SU-DHL-6 (cell line): ENCODE data around the gene GH1.

ENCODE experiments used
- H2AFZ ChIP-seq: fragments of 200-600 bp; sonication (generic); 2 replicates; pipeline ENCODE4 v1.6.1; 2014; ENCODE audit warnings: low read depth, mild to moderate bottlenecking, moderate library complexity, mixed read lengths, antibody characterized with exemption, low read length; ENCODE audit not compliant: severe bottlenecking
- H3F3A ChIP-seq: fragments of 200-600 bp; shearing (Covaris generic); 2 replicates; pipeline ENCODE4 v1.6.0; 2016; ENCODE audit warnings: antibody characterized with exemption, mild to moderate bottlenecking; ENCODE audit not compliant: insufficient read depth
- H3K27ac ChIP-seq: fragments of 200-600 bp; sonication (generic); 2 replicates; pipeline ENCODE4 v1.5.1; 2016; ENCODE audit warnings: low read depth, mild to moderate bottlenecking, low read length, moderate library complexity, mixed read lengths
- H3K27me3 ChIP-seq: fragments of 200-600 bp; sonication (generic), shearing (Covaris generic); 2 replicates; pipeline ENCODE4 v1.6.0; 2014; ENCODE audit warnings: mild to moderate bottlenecking, low read length
- H3K36me3 ChIP-seq: fragments of 200-600 bp; sonication (generic); 2 replicates; pipeline ENCODE4 v1.6.1; 2014; ENCODE audit warnings: mild to moderate bottlenecking, low read length, mixed read lengths
- H3K4me2 ChIP-seq: fragments of 300-600, 200-600 bp; shearing (Covaris generic), sonication (generic); 2 replicates; pipeline ENCODE4 v1.6.0; 2014; ENCODE audit warnings: low read length, low read depth, mild to moderate bottlenecking; ENCODE audit not compliant: poor library complexity, severe bottlenecking
- H3K4me3 ChIP-seq: fragments of 200-600 bp; sonication (generic); 2 replicates; pipeline ENCODE4 v1.5.1; 2014; ENCODE audit warnings: antibody characterized with exemption, low read length, mild to moderate bottlenecking, mixed read lengths; ENCODE audit not compliant: insufficient read depth, poor library complexity, severe bottlenecking
- H3K79me2 ChIP-seq: fragments of 200-600 bp; sonication (generic); 2 replicates; pipeline ENCODE4 v1.6.1; 2014; ENCODE audit warnings: mild to moderate bottlenecking, low read length, moderate library complexity; ENCODE audit not compliant: insufficient read depth
- H3K9ac ChIP-seq: fragments of 200-600 bp; sonication (generic); 2 replicates; pipeline ENCODE4 v1.7.0; 2014; ENCODE audit warnings: mild to moderate bottlenecking, low read length
- H3K9me2 ChIP-seq: fragments of 200-600 bp; sonication (generic); replicated peaks from 2 replicates; pipeline ENCODE4 v1.6.1; 2014; ENCODE audit warnings: low read length; ENCODE audit not compliant: insufficient read depth
- H3K9me3 ChIP-seq: fragments of 200-600 bp; sonication (generic); 2 replicates; pipeline ENCODE4 v1.6.1; 2014; ENCODE audit warnings: low read length, mixed read lengths; ENCODE audit not compliant: insufficient read depth
- H4K20me1 ChIP-seq: fragments of 200-600 bp; sonication (generic); 2 replicates; pipeline ENCODE4 v1.6.1; 2014; ENCODE audit warnings: low read depth, mild to moderate bottlenecking, antibody characterized with exemption, low read length, moderate library complexity, mixed read lengths
- EZH2phosphoT487 ChIP-seq: fragments of 200-600 bp; sonication (generic), shearing (Covaris generic); conservative IDR thresholded peaks from 2 replicates; pipeline ENCODE4 v1.6.1; 2018; ENCODE audit warnings: mild to moderate bottlenecking, antibody characterized with exemption, low read length, moderate library complexity, mixed read lengths
- TF ChIP-seq, protein P1 (sequence below): fragments of 200-600 bp; sonication (generic); IDR thresholded peaks from one replicate; pipeline ENCODE4 v1.5.1; 2017; ENCODE audit warnings: antibody characterized with exemption, mild to moderate bottlenecking, low read length, moderate library complexity; ENCODE audit not compliant: insufficient read depth, poor library complexity, severe bottlenecking

Gene GH1

GRCh38 chr17:63942309-63942985, 23.8 kb upstream of the GH1 start:
- TF ChIP-seq EZH2phosphoT487, result no peak
- TF ChIP-seq, protein P1, sequence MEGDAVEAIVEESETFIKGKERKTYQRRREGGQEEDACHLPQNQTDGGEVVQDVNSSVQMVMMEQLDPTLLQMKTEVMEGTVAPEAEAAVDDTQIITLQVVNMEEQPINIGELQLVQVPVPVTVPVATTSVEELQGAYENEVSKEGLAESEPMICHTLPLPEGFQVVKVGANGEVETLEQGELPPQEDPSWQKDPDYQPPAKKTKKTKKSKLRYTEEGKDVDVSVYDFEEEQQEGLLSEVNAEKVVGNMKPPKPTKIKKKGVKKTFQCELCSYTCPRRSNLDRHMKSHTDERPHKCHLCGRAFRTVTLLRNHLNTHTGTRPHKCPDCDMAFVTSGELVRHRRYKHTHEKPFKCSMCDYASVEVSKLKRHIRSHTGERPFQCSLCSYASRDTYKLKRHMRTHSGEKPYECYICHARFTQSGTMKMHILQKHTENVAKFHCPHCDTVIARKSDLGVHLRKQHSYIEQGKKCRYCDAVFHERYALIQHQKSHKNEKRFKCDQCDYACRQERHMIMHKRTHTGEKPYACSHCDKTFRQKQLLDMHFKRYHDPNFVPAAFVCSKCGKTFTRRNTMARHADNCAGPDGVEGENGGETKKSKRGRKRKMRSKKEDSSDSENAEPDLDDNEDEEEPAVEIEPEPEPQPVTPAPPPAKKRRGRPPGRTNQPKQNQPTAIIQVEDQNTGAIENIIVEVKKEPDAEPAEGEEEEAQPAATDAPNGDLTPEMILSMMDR, result no peak
- Histone ChIP-seq H4K20me1 (no peaks in the 10 kb centered on the region), H3K9me3 (no peaks in the 10 kb centered on the region), H3F3A (peaks cover 3% of the 10 kb centered on the region), H3K79me2 (no peaks in the 10 kb centered on the region), H2AFZ (no peak overlapping the region), H3K9ac (no peak overlapping the region), H3K9me2 (no peaks in the 10 kb centered on the region), H3K4me3 (no peak overlapping the region), H3K27ac (no peak overlapping the region), H3K36me3 (no peaks in the 10 kb centered on the region), H3K4me2 (no peak overlapping the region), H3K27me3 (no peaks in the 10 kb centered on the region)

GRCh38 chr17:63941751-63942150, 23.1 kb upstream of the GH1 start:
- Histone ChIP-seq H3K4me3 (no peak overlapping the region), H3K27me3 (no peaks in the 10 kb centered on the region), H3K4me2 (no peak overlapping the region), H2AFZ (no peak overlapping the region), H3K79me2 (no peaks in the 10 kb centered on the region), H3K9ac (no peak overlapping the region), H3K9me2 (no peaks in the 10 kb centered on the region), H3K9me3 (no peaks in the 10 kb centered on the region), H3K36me3 (no peaks in the 10 kb centered on the region), H3F3A (peaks cover 7% of the 10 kb centered on the region), H4K20me1 (no peaks in the 10 kb centered on the region), H3K27ac (no peak overlapping the region)
- TF ChIP-seq, protein P1, result no peak
- no peak for TF ChIP-seq EZH2phosphoT487

DNA sequence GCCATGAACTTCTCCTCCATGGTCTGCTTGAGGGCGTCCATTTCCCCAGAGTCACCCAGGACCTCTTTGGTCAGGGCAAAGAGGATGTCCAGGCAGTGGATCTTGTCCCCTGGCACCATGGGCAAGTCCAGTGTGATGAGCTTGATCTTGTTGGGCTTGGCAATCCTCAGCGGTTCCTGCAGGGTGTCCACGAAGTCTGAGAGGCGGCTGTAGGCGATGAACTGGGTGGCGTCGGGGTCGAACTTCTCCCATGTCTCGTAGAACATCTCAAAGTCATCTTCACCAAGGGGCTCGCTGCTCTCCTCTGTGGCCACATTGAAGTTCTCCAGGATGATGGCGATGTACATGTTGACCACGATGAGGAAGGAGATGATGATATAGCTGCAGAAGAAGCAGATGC, 22.5 kb upstream of the GH1 start:
- Histone ChIP-seq H4K20me1 (no peaks in the 10 kb centered on the region), H3K4me2 (no peak overlapping the region), H3K9me3 (no peaks in the 10 kb centered on the region), H3K27me3 (no peaks in the 10 kb centered on the region), H3K79me2 (no peaks in the 10 kb centered on the region), H3K9ac (no peak overlapping the region), H3K27ac (no peak overlapping the region), H3F3A (peaks cover 7% of the 10 kb centered on the region), H3K36me3 (no peaks in the 10 kb centered on the region), H3K9me2 (no peaks in the 10 kb centered on the region), H3K4me3 (no peak overlapping the region), H2AFZ (no peak overlapping the region)
- no peak for TF ChIP-seq EZH2phosphoT487
- TF ChIP-seq, protein P1, result no peak
